Chondrocyte (in vitro differentiated cells): Measurements from ENCODE around the gene TRIM26. TPM values are rescaled to one million over a fixed set of nuclear protein-coding genes. Genes with fewer than 3 reads are reported as not detected.

Source experiments
- DNase-seq: peaks from one replicate; pipeline ENCODE4 v3.0.0; 2021; ENCODE audit warnings: mixed read lengths, low spot score
- H3K27ac Mint-ChIP-seq: one replicate; pipeline ENCODE4 v1.8.0; 2021; ENCODE audit warnings: mild to moderate bottlenecking, moderate library complexity, mixed read lengths; ENCODE audit not compliant: unreplicated experiment
- H3K27me3 Mint-ChIP-seq: 2 replicates; pipeline ENCODE4 v1.8.0; 2021; ENCODE audit warnings: low read depth, mixed read lengths
- H3K36me3 Mint-ChIP-seq: 2 replicates; pipeline ENCODE4 v1.8.0; 2021; ENCODE audit warnings: low read depth, mixed read lengths
- H3K4me1 Mint-ChIP-seq: 2 replicates; pipeline ENCODE4 v1.8.0; 2021; ENCODE audit warnings: low read depth, mild to moderate bottlenecking, mixed read lengths
- H3K4me3 Mint-ChIP-seq: one replicate; pipeline ENCODE4 v1.8.0; 2021; ENCODE audit warnings: mild to moderate bottlenecking, moderate library complexity, mixed read lengths; ENCODE audit not compliant: unreplicated experiment
- H3K9me3 Mint-ChIP-seq: 2 replicates; pipeline ENCODE4 v1.8.0; 2021; ENCODE audit warnings: low read depth, mixed read lengths
- CTCF ChIP-seq: fragments of 200-600 bp; sonication (generic); IDR thresholded peaks from 2 replicates; pipeline ENCODE4 v1.5.0; 2021; ENCODE audit warnings: antibody characterized with exemption, mild to moderate bottlenecking, moderate library complexity
- total RNA-seq: library from RNA; stranded (reverse); gene quantifications from 3 replicates; pipeline ENCODE4 v1.2.1, GENCODE V29; 2021

The TRIM26 gene
- total RNA-seq, 1 donor from 2014 or later, result 37.6 TPM

GRCh38 chr6:30152016-30152673 lies 61.1 kb downstream of the TRIM26 start:
- no peak overlapping the region for H3K27ac Mint-ChIP-seq
- no peak for TF ChIP-seq CTCF
- no peak overlapping the region for H3K4me3 Mint-ChIP-seq
- no peaks in the 10 kb centered on the region for H3K27me3 Mint-ChIP-seq
- H3K9me3 Mint-ChIP-seq, result no peaks in the 10 kb centered on the region
- no peaks in the 10 kb centered on the region for H3K36me3 Mint-ChIP-seq
- DNase-seq, result no peak
- peaks cover 38% of the 10 kb centered on the region for H3K4me1 Mint-ChIP-seq

GRCh38 chr6:30151580-30151979 lies 61.6 kb downstream of the TRIM26 start:
- Mint-ChIP-seq H3K4me3 (no peak overlapping the region), H3K4me1 (peaks cover 37% of the 10 kb centered on the region), H3K27me3 (no peaks in the 10 kb centered on the region), H3K27ac (no peak overlapping the region), H3K9me3 (no peaks in the 10 kb centered on the region), H3K36me3 (no peaks in the 10 kb centered on the region)
- no peak for DNase-seq
- no peak for TF ChIP-seq CTCF

GRCh38 chr6:30150671-30151395 lies 62.4 kb downstream of the TRIM26 start:
- Mint-ChIP-seq H3K9me3 (no peaks in the 10 kb centered on the region), H3K4me1 (peaks cover 30% of the 10 kb centered on the region), H3K4me3 (no peak overlapping the region), H3K36me3 (no peaks in the 10 kb centered on the region), H3K27ac (no peak overlapping the region), H3K27me3 (peaks cover under 1% of the 10 kb centered on the region)
- TF ChIP-seq CTCF, result no peak
- DNase-seq, result no peak

DNA sequence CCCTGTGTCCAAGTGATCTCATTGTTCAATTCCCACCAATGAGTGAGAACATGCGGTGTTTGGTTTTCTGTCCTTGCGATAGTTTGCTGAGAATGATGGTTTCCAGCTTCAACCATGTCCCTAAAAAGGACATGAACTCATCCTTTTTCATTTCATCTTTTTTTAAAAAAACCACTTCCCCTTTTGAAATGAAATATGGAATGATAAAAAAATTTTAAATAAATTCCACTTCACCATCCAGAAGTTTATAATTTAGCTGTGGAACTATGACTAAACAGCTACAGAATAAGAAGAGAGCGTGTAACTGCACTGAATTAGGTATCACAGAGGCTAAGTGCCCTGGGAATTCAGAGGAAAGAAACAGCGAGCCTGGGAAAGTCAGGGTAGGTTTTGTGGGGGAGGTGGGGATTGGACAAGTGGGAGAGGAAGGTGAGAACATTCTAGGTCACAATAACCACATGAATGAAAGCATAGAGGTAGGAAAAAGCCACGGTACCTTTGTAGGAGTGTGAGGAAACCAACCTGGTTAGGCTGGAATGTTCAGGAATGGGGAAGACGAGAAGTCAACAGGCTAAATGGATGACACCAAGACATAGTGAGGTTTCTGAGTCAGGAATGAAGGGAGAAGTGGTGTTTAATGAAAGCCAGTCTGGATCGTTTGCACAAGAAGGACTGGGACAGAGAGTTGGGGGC lies 63.2 kb downstream of the TRIM26 start:
- no peak for TF ChIP-seq CTCF
- Mint-ChIP-seq H3K27ac (peak overlapping the region; percentile 27), H3K4me3 (no peak overlapping the region), H3K27me3 (peaks cover 8% of the 10 kb centered on the region), H3K36me3 (no peaks in the 10 kb centered on the region), H3K4me1 (peaks cover 21% of the 10 kb centered on the region), H3K9me3 (no peaks in the 10 kb centered on the region)
- DNase-seq, result no peak

DNA sequence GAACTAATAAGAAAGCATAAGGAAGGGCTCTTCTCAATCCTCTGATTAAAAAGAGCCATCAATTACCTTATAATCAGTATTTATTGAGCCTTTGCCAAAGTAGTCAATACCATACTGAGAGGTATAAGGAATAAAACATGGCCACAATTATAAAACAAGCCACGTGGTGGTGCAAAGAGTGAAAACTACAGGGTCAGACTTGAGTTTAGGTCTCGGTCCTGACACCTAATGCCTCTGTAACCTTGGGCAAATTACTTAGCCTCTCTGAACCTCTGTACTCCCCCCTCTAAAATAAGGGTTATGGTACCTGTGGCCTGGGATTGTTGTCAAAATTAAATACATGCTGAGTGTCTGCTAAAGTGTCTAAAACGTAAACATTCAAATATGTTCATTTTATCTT lies 64.0 kb downstream of the TRIM26 start:
- Mint-ChIP-seq H3K4me1 (peaks cover 14% of the 10 kb centered on the region), H3K4me3 (no peak overlapping the region), H3K27ac (no peak overlapping the region), H3K27me3 (peaks cover 15% of the 10 kb centered on the region), H3K9me3 (no peaks in the 10 kb centered on the region), H3K36me3 (no peaks in the 10 kb centered on the region)
- TF ChIP-seq CTCF, result peak; percentile 55
- no peak for DNase-seq
